ENCODE measurements around the gene SDS. TPM values are rescaled to one million over a fixed set of nuclear protein-coding genes. Genes with fewer than 3 reads are reported as not detected.

The SDS gene
- polyA plus RNA-seq, 1 experiment = not detected

GRCh38 chr12:113401066-113402000 lies 2.4 kb downstream of the SDS start:
- TF ChIP-seq CTCF (IDR thresholded peaks at IDR 0.05; ENCODE audit: insufficient read depth, low read depth, low read length) = no peak
- Histone ChIP-seq H3K27me3 (ENCODE audit: control insufficient read depth, insufficient read depth, low read length) (no peaks in the 10 kb centered on the region), H3K36me3 (ENCODE audit: control insufficient read depth, insufficient read depth, low read length) (no peaks in the 10 kb centered on the region), H3K4me3 (ENCODE audit: low read depth, low read length) (no peak overlapping the region)
- CTCF ChIA-PET = interaction anchor here (0.9 to 1.4 kb wide), 2 partner anchors 9 to 24 kb away, joined by 3 read pairs; no protein-coding TSS in a partner anchor
- DNase-seq (ENCODE audit: low read depth) = no peak
- POLR2A ChIA-PET = no interaction called here

- no peak for DNase-seq (ENCODE audit: low read depth)
- no peak overlapping the region for H3K4me3 ChIP-seq (ENCODE audit: low read depth, low read length)
- H3K36me3 ChIP-seq (ENCODE audit: control insufficient read depth, insufficient read depth, low read length) = no peaks in the 10 kb centered on the region
- ChIA-PET POLR2A (no interaction called here), CTCF (interaction anchor here (0.9 to 1.4 kb wide), 2 partner anchors 10 to 25 kb away, joined by 3 read pairs; no protein-coding TSS in a partner anchor)
- TF ChIP-seq CTCF (IDR thresholded peaks at IDR 0.05; ENCODE audit: insufficient read depth, low read depth, low read length) = no peak
- no peaks in the 10 kb centered on the region for H3K27me3 ChIP-seq (ENCODE audit: control insufficient read depth, insufficient read depth, low read length)
Measured at GRCh38 chr12:113400362-113400761, 3.3 kb downstream of the SDS start.

- POLR2A ChIA-PET = no interaction called here
Measured at GRCh38 chr12:113399490-113399889, 4.2 kb downstream of the SDS start.

GRCh38 chr12:113398346-113399290 lies 5.1 kb downstream of the SDS start:
- ChIA-PET CTCF (no interaction called here), POLR2A (no interaction called here)
- DNase-seq (ENCODE audit: low read depth) = no peak
- no peak overlapping the region for H3K4me3 ChIP-seq (ENCODE audit: low read depth, low read length)
- no peaks in the 10 kb centered on the region for H3K36me3 ChIP-seq (ENCODE audit: control insufficient read depth, insufficient read depth, low read length)
- no peak for TF ChIP-seq CTCF (IDR thresholded peaks at IDR 0.05; ENCODE audit: insufficient read depth, low read depth, low read length)
- H3K27me3 ChIP-seq (ENCODE audit: control insufficient read depth, insufficient read depth, low read length) = no peaks in the 10 kb centered on the region

More at GRCh38 chr12:113399490-113399889, 4.2 kb downstream of the SDS start:
- no peaks in the 10 kb centered on the region for H3K27me3 ChIP-seq (ENCODE audit: control insufficient read depth, insufficient read depth, low read length)
- TF ChIP-seq CTCF (IDR thresholded peaks at IDR 0.05; ENCODE audit: insufficient read depth, low read depth, low read length) = no peak
- H3K36me3 ChIP-seq (ENCODE audit: control insufficient read depth, insufficient read depth, low read length) = no peaks in the 10 kb centered on the region
- DNase-seq (ENCODE audit: low read depth) = no peak
- H3K4me3 ChIP-seq (ENCODE audit: low read depth, low read length) = no peak overlapping the region
- CTCF ChIA-PET = no interaction called here

Measured in BJ (cell line).